Putamen (tissue), 1 donor: Measurements from ENCODE around the gene ZNF710.

Source experiments
- DNase-seq: peaks from one replicate; pipeline ENCODE4 v3.0.0-alpha.2; 2016; ENCODE audit warnings: low spot score

Gene ZNF710

GRCh38 chr15:89993349-89993748 lies 7.8 kb upstream of the ZNF710 start:
- peak; percentile 70 for DNase-seq

- DNase-seq = no peak
These were observed 4.0 kb upstream of the ZNF710 start for GRCh38 chr15:89997079-89997478.

- DNase-seq = no peak
These were observed 2.9 kb upstream of the ZNF710 start for GRCh38 chr15:89998141-89998661.

GRCh38 chr15:89998923-89999675 lies 2.0 kb upstream of the ZNF710 start:
- DNase-seq = no peak

GRCh38 chr15:89999676-90000185 lies 1.4 kb upstream of the ZNF710 start:
- DNase-seq = no peak

- no peak for DNase-seq
These were observed 730 bp upstream of the ZNF710 start for GRCh38 chr15:90000186-90001001.

- peak; percentile 45 for DNase-seq
These were observed 731 bp downstream of the ZNF710 start for GRCh38 chr15:90001683-90002427.

- no peak for DNase-seq
These were observed 1.3 kb downstream of the ZNF710 start for GRCh38 chr15:90002428-90002844.

GRCh38 chr15:90003736-90004135 lies 2.6 kb downstream of the ZNF710 start:
- no peak for DNase-seq

GRCh38 chr15:90004252-90004651 lies 3.1 kb downstream of the ZNF710 start:
- DNase-seq = no peak

- no peak for DNase-seq
These were observed 3.5 kb downstream of the ZNF710 start for GRCh38 chr15:90004671-90005070.

- DNase-seq = no peak
These were observed 5.3 kb downstream of the ZNF710 start for GRCh38 chr15:90006217-90007075.

- no peak for DNase-seq
These were observed 5.9 kb downstream of the ZNF710 start for GRCh38 chr15:90007076-90007460.

- no peak for DNase-seq
These were observed 7.5 kb downstream of the ZNF710 start for GRCh38 chr15:90008607-90009006.

GRCh38 chr15:90009301-90010022 lies 8.3 kb downstream of the ZNF710 start:
- no peak for DNase-seq

- DNase-seq = no peak
These were observed 10.6 kb downstream of the ZNF710 start for GRCh38 chr15:90011705-90012104.

- DNase-seq = no peak
These were observed 12.4 kb downstream of the ZNF710 start for GRCh38 chr15:90013503-90013937.

- no peak for DNase-seq
These were observed 14.2 kb downstream of the ZNF710 start for GRCh38 chr15:90015294-90015693.

GRCh38 chr15:90015749-90016148 lies 14.6 kb downstream of the ZNF710 start:
- DNase-seq = no peak

- no peak for DNase-seq
These were observed 15.6 kb downstream of the ZNF710 start for GRCh38 chr15:90016721-90017120.
